NCI-H446 (cell line): Measurements from ENCODE around the gene ELP2.
"Not testable (repeated sequence)": the region's sequence is repeated elsewhere in the genome, so short reads cannot be mapped to it uniquely, and the experiment has no call there.

Experiments
- DNase-seq, 2 experiments: peaks; one replicate each; lab custom pipeline; 2025; lab: John Stamatoyannopoulos, UW

Gene ELP2

DNA sequence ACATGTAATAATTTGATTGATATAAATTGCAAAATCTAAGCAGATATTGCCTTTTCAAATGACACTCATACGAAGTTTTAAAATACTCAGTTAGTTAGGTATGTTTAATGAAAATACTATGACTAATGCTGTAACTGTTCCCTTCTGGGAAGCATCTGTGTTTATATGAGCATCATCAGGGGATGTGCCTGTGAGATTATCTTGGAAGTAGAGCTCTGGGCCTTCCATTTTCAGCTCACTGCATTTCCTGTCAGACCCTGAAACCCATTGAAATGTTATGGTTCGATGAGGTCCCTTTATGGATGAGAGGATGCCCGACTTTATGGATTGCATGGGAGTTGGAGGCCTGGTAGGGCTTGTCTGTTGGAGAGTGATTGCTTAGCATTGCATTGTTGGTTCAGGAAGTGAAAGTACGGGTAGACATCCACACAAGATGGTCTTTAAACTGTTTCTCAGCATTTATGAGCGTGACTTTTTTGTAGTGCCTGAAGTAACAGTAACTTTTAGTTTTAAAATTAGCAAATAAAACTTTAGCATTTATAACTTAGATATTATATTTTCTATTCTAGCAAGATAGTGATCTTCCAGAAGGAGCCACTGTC is 28.7 kb downstream of the ELP2 start:
- no peak for DNase-seq

DNA sequence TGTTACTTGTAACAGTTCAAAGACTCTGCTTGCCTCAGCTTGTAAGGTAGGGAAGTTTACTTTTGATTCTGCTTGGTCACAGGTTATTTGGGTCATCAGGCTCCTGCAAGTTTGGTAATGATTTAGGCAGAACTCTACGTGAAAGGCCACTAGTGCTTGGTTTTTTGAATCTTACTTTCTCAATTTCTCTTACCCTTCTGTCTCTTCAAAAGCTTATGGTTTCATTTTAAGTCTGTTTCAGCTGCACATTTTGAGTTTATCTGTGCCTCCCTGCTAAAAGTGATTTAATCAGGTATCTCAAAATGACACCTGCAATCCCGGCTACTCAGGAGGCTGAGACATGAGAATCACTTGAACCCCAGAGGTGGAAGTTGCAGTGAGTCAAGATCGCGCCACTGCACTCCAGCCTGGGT is 31.3 kb downstream of the ELP2 start:
- no peak for DNase-seq

- DNase-seq = no peak
These were observed 33.3 kb downstream of the ELP2 start for GRCh38 chr18:36162981-36163380.

GRCh38 chr18:36167692-36168218 is 38.1 kb downstream of the ELP2 start:
- DNase-seq = no peak

GRCh38 chr18:36168296-36168695 is 38.6 kb downstream of the ELP2 start:
- not testable (repeated sequence) for DNase-seq

- no peak for DNase-seq
These were observed 40.2 kb downstream of the ELP2 start for GRCh38 chr18:36169938-36170337.

GRCh38 chr18:36175481-36175880 is 45.8 kb downstream of the ELP2 start:
- DNase-seq = no peak

DNA sequence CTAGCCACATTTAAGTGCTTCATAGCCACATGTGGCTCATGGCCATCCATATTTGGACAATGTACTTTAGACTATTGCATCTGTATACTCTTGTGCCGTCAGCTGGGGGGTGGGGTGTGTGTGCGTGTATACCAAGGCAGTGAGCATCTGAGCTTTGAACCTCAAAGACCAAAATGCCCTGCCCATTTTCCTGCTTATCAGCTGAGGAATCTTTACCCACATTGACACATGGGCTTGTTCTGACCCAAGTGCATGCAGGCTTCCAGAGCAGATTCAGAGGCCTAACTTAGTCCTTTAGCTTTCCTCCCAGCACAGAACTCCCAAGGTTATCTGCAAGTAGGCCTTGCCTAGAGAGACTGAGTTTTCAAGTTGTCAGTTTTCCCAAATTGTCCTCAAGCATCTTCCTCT is 46.5 kb downstream of the ELP2 start:
- DNase-seq = no peak

DNA sequence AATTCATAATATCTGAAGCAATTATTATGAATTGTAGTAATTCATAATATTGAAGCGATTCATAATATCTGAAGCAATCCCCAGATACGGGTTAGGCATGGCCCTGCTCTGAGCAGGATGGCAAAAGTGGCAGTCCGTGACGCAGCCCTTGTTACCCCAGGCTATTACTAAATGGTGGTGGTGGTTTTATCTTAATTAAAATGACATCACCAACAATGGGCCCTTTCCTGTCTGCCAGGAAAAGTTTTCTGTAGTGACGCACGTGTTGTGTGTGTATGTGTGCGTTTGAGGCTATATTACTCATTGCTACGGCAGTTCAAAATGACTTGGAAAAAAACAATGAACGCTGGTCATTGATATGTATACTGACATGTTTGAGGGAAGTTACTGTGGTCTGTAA is 47.0 kb downstream of the ELP2 start:
- DNase-seq = no peak

GRCh38 chr18:36177913-36178312 is 48.2 kb downstream of the ELP2 start:
- no peak for DNase-seq

- DNase-seq = peak in 1 of 2 experiments; percentile 51
These were observed 50.1 kb downstream of the ELP2 start for GRCh38 chr18:36179562-36180355.

DNA sequence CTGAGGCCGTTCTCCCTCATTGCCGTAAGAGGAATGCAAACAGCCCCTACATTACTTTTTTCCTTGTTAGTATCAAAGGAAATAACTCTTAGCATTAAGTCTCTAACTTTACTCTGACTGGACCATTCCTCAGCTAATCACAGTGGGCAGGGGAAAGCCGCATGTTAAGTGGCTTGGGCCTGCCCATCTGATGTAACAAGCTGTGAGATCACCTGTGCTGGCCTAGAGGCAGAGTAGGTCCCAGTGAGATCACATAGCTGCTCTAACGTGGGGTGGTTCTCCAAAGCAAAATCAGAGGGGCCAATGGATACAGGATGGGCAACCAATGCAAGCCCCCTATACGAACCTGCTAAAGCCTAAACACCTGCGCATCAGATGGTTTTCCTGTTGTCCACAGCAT is 51.7 kb downstream of the ELP2 start:
- DNase-seq = no peak

DNA sequence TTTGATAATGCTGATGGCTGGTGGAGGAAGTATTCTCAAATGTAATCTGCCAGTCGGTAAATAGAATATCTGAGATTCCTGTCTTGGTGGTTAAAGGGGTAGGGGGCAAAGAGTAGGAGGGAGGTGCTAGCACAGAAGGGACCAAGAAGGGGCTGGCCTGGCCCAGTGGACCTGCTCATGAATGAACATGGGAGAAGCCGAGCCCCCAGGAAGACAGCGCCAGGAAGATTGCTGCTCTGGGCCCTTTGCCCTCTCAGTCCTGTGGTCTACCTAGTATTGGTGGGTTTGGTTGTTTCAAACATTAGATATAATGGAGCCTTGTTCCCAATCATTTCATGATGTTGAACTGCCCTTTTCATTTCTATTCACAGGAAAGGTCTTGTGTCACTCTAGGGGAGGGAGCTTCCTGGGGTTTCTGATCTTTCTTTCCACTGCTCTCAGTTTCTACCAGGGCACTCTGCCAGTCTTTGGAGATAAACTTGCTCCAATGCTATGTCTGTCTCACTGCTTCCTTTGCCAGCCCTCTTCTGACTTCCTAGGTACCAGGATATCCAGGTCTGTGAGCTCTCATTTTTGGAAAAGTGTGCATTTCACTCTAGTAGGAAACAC is 52.3 kb downstream of the ELP2 start:
- DNase-seq = no peak

DNA sequence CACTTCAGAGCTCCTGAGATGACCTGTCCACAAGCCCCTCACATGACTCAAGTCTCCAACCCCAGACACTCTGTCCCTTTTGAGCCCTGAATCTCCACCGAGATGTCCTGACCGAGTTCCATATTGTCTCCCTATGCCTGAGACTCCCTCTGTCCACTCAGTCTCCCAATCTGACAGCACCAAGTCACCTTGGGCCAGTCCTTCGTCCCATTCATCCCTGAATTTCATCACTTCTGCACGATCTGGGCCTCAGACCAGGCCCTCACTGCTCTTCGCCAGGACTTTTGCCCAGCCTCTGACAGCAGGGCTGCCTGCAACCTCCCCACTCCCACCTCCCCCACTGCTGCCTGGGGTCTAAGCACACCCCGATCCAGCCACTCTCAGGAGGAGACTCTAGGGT is 53.3 kb downstream of the ELP2 start:
- no peak for DNase-seq

- no peak for DNase-seq
These were observed 54.3 kb downstream of the ELP2 start for GRCh38 chr18:36183987-36184386.

DNA sequence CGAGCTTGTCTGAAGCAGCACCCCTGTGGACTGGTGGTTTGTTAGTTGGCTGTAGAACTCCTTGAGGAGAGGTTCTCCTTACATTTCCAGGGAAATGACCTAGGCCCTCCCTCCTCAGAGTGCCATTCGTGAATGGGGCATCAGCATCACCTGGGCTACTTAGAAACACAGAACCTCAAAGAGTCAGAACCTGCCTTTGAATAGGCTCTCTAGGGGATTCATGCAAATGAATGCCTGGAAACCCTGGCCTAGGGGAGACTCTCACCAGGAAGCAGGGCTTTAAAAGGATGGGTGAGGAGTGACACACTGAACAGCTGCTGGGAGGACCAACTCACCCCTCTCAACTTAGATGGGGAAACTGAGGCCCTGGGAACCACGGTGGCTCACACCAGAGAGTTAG is 55.5 kb downstream of the ELP2 start:
- no peak for DNase-seq

- no peak for DNase-seq
These were observed 56.3 kb downstream of the ELP2 start for GRCh38 chr18:36185901-36186460.

- DNase-seq = no peak
These were observed 56.9 kb downstream of the ELP2 start for GRCh38 chr18:36186461-36187192.

DNA sequence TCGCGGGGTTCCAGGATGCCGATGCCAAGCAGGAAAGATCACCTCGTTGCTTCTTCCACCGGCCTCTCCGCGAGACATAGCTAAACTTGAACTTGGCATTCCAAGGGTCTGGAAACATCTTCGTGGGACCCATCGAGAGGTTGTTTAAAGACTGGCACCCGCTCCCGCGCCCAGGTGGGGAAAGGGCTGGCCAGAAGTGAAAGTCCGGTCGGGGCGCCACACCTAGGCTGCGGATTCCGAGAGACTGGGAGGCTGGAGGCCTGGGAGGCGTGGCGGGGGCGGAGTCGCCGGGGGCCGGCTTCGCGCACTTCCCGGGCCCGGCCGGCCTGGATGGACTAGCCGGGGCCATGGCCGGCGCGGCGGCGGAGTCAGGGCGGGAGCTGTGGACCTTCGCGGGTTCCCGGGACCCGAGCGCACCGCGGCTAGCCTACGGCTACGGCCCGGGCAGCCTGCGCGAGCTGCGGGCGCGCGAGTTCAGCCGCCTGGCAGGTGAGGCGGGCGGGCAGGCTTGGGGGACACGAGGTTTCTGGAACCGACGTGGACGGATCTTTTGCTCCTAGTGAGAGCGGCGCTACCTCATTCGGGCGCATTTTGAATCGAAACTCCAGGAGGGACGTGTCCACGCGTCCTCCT is 57.6 kb downstream of the ELP2 start, which contains the start of gene MOCOS:
MOCOS (plus strand) TSS at position 305 of the 633 bp plus-strand sequence; CDS start at position 348, 43 bp downstream.
- peak in 1 of 2 experiments; percentile 25 for DNase-seq

GRCh38 chr18:36187826-36188721 is 58.4 kb downstream of the ELP2 start:
- DNase-seq = peak; percentile 13 to 56
